HFFc6 (cell line): ENCODE data around the gene MSANTD1. TPM values are rescaled to one million over a fixed set of nuclear protein-coding genes. Genes with fewer than 3 reads are reported as not detected.

Experiments used
- total RNA-seq, 6 experiments: library from RNA; stranded (reverse); fragmentation: NEBNext Ultra II Directional; extraction: Animal tissue kit (Norgen Biotek cat#: 25700); gene quantifications; 2 replicates in 1 of 6; 3 replicates in 5 of 6; pipeline ENCODE4 v1.2.3, GENCODE V29; 2021

MSANTD1 gene
- total RNA-seq, 6 experiments from 2014 or later: 0.09 to 0.35 (median 0.12) TPM

Other genes starting within 250 kb of the MSANTD1 start
- gene HTT-AS, start 174.6 kb upstream of the MSANTD1 start, total RNA-seq: not detected
- 10 to 100 TPM; 38.1 to 52.0 (median 47.8) TPM for gene HTT, start 174.5 kb upstream of the MSANTD1 start, total RNA-seq
- 10 to 100 TPM in 4 of 6 experiments, 1 to 10 TPM in 2; 8.5 to 15.2 (median 12.1) TPM for gene RGS12, start 43.9 kb downstream of the MSANTD1 start, total RNA-seq
- gene HGFAC, start 192.8 kb downstream of the MSANTD1 start, total RNA-seq: under 1 TPM in 1 of 6 experiments, not detected in 5; 0.07 TPM
- gene DOK7, start 214.1 kb downstream of the MSANTD1 start, total RNA-seq: not detected